HG02623 (cell line): ENCODE results near the gene MICAL3.

Source experiments
- ATAC-seq: cut with Tn5 transposase; IDR thresholded peaks from one replicate; pipeline ENCODE4 v1.9.1; 2021; ENCODE audit warnings: moderate library complexity; ENCODE audit not compliant: unreplicated experiment

Gene MICAL3

GRCh38 chr22:17917490-17917983 is 106.8 kb downstream of the MICAL3 start:
- ATAC-seq, result no peak

GRCh38 chr22:17916226-17916889 is 108.0 kb downstream of the MICAL3 start:
- no peak for ATAC-seq

- no peak for ATAC-seq
Observed at GRCh38 chr22:17915676-17916075, 108.7 kb downstream of the MICAL3 start.

GRCh38 chr22:17915188-17915587 is 109.2 kb downstream of the MICAL3 start:
- ATAC-seq, result no peak

GRCh38 chr22:17914474-17914873 is 109.9 kb downstream of the MICAL3 start:
- ATAC-seq, result no peak

DNA sequence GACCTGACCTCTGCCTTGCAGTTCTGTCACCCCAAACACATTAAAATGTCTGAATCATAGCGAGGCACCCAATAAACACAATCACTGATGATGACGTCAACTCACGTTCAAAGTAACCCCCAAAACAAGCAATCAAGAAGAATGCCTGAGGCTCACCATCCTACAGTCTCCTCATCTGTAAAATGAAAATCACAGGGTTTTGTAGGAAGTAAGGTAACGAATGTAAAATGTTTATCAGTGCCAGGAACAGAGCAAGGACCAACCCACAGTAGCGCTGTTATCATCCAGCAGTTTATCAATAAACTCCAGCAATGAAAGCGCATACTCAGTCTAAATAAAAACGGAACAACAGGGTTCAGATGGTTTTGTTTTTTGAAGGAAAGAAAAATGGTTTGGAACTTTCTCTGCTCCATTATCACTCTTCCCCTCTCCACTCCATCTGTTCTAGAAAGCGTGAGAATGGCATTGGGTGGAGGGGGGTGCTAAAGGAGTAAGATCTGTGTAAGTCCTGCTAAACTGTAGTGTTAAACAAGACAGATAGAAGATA is 110.5 kb downstream of the MICAL3 start:
- no peak for ATAC-seq

DNA sequence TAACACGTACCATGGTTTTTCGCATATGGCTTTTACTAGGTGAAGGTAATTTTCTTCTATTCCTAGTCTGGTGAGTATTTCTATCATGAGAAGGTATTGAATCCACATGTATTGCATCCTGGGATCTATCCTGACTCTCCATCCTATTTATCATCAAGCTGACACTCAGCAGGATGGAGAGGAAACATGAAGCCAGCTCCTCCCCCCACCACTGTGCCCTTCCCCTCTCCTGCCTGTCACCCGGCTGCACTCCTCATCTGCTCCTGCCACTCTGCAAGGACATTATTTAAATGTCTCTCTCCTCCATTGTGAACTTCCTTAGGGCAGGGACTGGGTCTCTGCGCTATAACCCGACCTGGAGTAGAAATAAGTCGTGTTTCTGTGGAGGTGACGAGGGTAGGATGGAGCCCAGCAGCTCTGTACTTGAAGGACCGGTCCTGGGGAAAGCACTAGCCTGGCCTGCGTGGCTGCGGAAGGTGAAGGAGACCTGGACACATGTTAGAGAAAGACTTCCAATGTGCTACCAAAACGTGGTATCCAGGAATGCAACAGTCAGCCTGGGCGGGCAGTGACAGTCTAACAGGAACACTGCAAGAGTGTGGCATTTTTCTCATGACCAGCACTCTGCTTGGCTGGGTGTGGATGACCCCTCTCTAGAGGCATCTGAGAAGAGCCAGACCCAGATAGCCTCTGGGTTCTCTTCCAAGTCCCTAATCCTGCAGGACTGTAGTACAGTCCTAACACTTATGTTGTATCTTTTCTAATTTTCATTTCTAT is 111.2 kb downstream of the MICAL3 start:
- no peak for ATAC-seq

- ATAC-seq, result no peak
Observed at GRCh38 chr22:17911887-17912286, 112.5 kb downstream of the MICAL3 start.

DNA sequence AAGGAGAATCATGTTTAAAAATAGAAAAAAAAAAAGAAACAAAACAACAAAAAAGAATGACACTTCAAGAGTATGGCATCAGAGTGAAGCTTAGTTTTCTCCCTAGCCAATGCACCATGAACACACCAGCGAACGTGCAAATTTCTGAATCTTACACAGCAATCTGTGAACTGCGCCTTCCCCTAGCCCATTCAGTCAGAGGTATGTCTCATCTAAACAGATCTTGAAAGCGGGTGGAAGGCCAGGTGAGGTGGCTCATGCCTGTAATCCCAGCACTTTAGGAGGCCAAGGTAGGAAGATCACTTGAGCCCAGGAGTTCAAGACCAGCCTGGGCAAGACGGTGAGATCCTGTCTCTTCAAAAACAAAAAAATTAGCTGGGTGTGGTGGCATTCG is 113.1 kb downstream of the MICAL3 start:
- no peak for ATAC-seq

DNA sequence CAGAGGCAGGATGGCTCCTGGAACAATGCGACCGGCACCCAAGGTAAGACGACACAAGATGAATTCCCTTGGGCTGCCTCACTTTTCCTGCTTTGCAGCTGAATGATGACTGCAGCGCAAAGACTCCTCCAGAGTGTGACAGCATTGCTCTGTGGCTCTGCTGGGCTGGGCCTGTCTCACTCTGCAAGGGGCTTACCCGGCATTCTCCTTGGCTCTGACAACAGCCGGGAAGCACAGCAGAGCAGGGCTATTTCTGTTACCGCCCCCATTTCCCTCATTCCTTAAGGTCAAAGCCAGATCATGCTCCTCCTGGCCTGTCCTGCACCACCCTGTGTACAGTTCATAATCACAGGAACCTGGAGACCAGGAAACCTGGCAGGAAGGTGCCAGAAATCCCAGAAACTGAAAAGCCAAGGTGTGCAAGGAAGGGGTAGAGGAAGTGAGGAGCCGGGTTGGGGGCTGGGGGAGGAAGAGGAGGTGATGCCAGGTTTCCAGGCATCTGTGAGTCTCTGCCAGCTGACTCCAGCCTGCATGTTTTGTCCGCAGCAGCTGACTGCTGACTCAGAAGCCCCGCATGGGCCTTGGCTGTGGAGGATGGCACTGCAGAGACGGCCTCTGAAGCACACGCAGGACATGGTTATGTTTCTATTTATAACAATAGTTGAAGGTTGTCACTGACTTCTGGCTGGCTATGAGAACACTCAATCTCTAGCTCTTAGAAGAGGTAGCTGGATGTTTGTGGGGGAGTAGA is 113.6 kb downstream of the MICAL3 start:
- no peak for ATAC-seq

DNA sequence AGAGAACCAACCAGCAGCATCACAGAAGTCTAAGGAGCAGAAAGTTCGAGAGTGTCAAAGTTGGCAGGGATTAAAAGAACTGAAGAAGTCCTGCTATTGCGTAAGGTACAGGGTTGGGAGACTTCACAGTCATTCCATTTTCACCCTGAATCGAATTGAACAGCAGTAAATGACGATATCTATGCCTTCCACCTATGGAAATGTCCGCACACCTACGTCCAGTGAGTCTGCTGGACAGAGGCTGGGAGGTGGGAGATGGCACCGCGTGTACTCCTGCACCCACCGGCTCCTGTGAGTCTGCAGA is 116.7 kb downstream of the MICAL3 start:
- no peak for ATAC-seq

DNA sequence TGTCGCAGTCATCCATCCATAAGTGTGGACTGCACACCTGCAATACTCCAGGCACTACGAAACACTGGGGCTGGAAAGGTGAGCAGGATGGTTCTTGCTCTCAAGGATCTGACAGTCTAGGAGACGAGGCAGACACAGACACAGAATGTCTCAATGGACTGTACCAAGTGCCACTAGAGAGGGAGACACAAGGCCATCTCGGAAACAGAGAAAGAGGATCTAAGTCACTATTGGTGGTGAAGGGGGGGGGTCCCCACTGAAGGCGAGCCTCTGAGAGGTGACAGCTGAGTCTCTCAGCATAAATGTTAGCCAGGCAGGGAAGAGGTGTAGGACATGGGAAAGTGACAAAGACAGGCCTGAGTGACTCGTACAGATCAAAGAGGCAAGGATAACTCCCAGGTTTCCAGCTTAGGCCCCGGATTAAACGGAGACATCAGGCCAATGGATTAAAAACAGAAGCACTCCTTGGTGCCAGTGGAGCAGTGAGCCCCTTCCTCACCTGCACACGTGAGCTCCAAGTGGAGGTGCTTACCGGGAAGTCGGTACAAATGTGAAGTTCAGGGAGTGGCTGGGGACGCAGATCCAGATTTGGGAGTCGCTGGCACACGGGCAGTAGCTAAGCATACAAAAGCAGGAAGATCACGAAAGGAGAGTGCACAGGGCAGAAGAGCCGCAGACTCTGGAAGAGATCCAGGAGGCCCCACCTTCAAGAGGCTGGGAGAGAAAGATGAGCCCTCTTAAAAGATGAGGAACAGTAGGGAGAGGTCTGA is 117.2 kb downstream of the MICAL3 start:
- ATAC-seq, result no peak

- no peak for ATAC-seq
Observed at GRCh38 chr22:17905445-17905844, 118.9 kb downstream of the MICAL3 start.

GRCh38 chr22:17903564-17904295 is 120.6 kb downstream of the MICAL3 start:
- no peak for ATAC-seq

- no peak for ATAC-seq
Observed at GRCh38 chr22:17902960-17903359, 121.4 kb downstream of the MICAL3 start.

GRCh38 chr22:17898375-17898774 is 126.0 kb downstream of the MICAL3 start:
- no peak for ATAC-seq

- no peak for ATAC-seq
Observed at GRCh38 chr22:17897858-17898257, 126.5 kb downstream of the MICAL3 start.

GRCh38 chr22:17897426-17897825 is 126.9 kb downstream of the MICAL3 start:
- ATAC-seq, result no peak

- no peak for ATAC-seq
Observed at GRCh38 chr22:17896586-17896985, 127.8 kb downstream of the MICAL3 start.

- ATAC-seq, result no peak
Observed at GRCh38 chr22:17893900-17894535, 130.3 kb downstream of the MICAL3 start.
